Neural progenitor cell (in vitro differentiated cells): Measurements from ENCODE around the gene IL13RA2. TPM values are rescaled to one million over a fixed set of nuclear protein-coding genes. Genes with fewer than 3 reads are reported as not detected.

Experiments
- DNase-seq: peaks from one replicate; pipeline ENCODE4 v3.0.0-alpha.2; 2016; ENCODE audit warnings: low spot score
- H2AFZ ChIP-seq: fragments of 200-600 bp; sonication (generic); replicated peaks from 2 replicates; pipeline ENCODE4 v1.6.1; 2016; ENCODE audit warnings: antibody characterized with exemption
- H3F3A ChIP-seq: fragments of 200-600 bp; sonication (generic); 2 replicates; pipeline ENCODE4 v1.6.1; 2016; ENCODE audit warnings: antibody characterized with exemption, low read depth
- H3K27ac ChIP-seq: fragments of 200-600 bp; sonication (generic); 2 replicates; pipeline ENCODE4 v1.5.1; 2016; ENCODE audit warnings: mild to moderate bottlenecking
- H3K27me3 ChIP-seq: fragments of 200-600 bp; sonication (generic); 2 replicates; pipeline ENCODE4 v1.6.1; 2016; ENCODE audit warnings: mild to moderate bottlenecking, moderate library complexity
- H3K36me3 ChIP-seq: fragments of 200-600 bp; sonication (generic); 2 replicates; pipeline ENCODE4 v1.5.1; 2016
- H3K4me1 ChIP-seq: fragments of 200-600 bp; sonication (generic); 2 replicates; pipeline ENCODE4 v1.6.1; 2016; ENCODE audit warnings: mixed run types
- H3K4me2 ChIP-seq: fragments of 200-600 bp; sonication (generic); 2 replicates; pipeline ENCODE4 v1.6.1; 2016
- H3K4me3 ChIP-seq: fragments of 200-600 bp; sonication (generic); 2 replicates; pipeline ENCODE4 v1.5.1; 2016
- H3K79me2 ChIP-seq: fragments of 200-600 bp; sonication (generic); 2 replicates; pipeline ENCODE4 v1.6.1; 2016; ENCODE audit warnings: low read depth
- H3K9ac ChIP-seq: fragments of 200-600 bp; sonication (generic); 2 replicates; pipeline ENCODE4 v1.6.1; 2016
- H3K9me3 ChIP-seq: fragments of 200-600 bp; sonication (generic); 2 replicates; pipeline ENCODE4 v1.5.1; 2016; ENCODE audit warnings: low read depth
- H4K20me1 ChIP-seq: fragments of 200-600 bp; sonication (generic); 2 replicates; pipeline ENCODE4 v1.6.1; 2016; ENCODE audit warnings: low read depth
- H3K27ac Mint-ChIP-seq: 3 replicates; pipeline ENCODE4 v1.8.0; 2021; ENCODE audit warnings: mixed read lengths
- H3K27me3 Mint-ChIP-seq: 2 replicates; pipeline ENCODE4 v1.8.0; 2022; ENCODE audit warnings: low read depth, mild to moderate bottlenecking, inconsistent platforms, moderate library complexity, mixed read lengths; ENCODE audit not compliant: insufficient read depth
- H3K36me3 Mint-ChIP-seq: 3 replicates; pipeline ENCODE4 v1.8.0; 2021; ENCODE audit warnings: mixed read lengths
- H3K4me1 Mint-ChIP-seq: 3 replicates; pipeline ENCODE4 v1.8.0; 2021; ENCODE audit warnings: mixed read lengths
- H3K4me3 Mint-ChIP-seq: 3 replicates; pipeline ENCODE4 v1.8.0; 2021; ENCODE audit warnings: mild to moderate bottlenecking, moderate library complexity, mixed read lengths
- H3K9me3 Mint-ChIP-seq: 3 replicates; pipeline ENCODE4 v1.8.0; 2020; ENCODE audit warnings: mixed read lengths
- EZH2 ChIP-seq: fragments of 200-600 bp; sonication (generic); IDR thresholded peaks from 2 replicates; pipeline ENCODE4 v1.6.1; 2017; ENCODE audit warnings: antibody characterized with exemption, mild to moderate bottlenecking, moderate library complexity
- EZH2phosphoT487 ChIP-seq: fragments of 200-600 bp; sonication (generic); IDR thresholded peaks from 2 replicates; pipeline ENCODE4 v1.6.1; 2017; ENCODE audit warnings: antibody characterized with exemption
- total RNA-seq: library from RNA; depleted of rRNA; stranded (reverse); fragments of >200 nt; gene quantifications from 2 replicates; pipeline ENCODE4 v1.2.3, GENCODE V29; 2015; ENCODE audit warnings: low replicate concordance
- TF ChIP-seq, protein P1 (sequence below): fragments of 200-600 bp; sonication (generic); IDR thresholded peaks from 2 replicates; pipeline ENCODE4 v1.5.1; 2017; ENCODE audit warnings: antibody characterized with exemption, mild to moderate bottlenecking

The IL13RA2 gene
- total RNA-seq, 1 donor from 2014 or later: not detected

- DNase-seq: no peak
- Mint-ChIP-seq H3K4me1 (no peaks in the 10 kb centered on the region), H3K9me3 (peaks cover 3% of the 10 kb centered on the region), H3K27ac (no peak overlapping the region), H3K36me3 (no peaks in the 10 kb centered on the region), H3K27me3 (no peaks in the 10 kb centered on the region), H3K4me3 (no peak overlapping the region)
- H3K79me2 ChIP-seq: no peaks in the 10 kb centered on the region
- H2AFZ ChIP-seq: no peak overlapping the region
- H3K27me3 ChIP-seq: no peaks in the 10 kb centered on the region
- H3K4me1 ChIP-seq: no peaks in the 10 kb centered on the region
- H3K9me3 ChIP-seq: no peaks in the 10 kb centered on the region
- H3F3A ChIP-seq: no peaks in the 10 kb centered on the region
- no peak overlapping the region for H3K9ac ChIP-seq
- H3K4me2 ChIP-seq: no peak overlapping the region
- H3K27ac ChIP-seq: no peak overlapping the region
- no peak overlapping the region for H3K4me3 ChIP-seq
- TF ChIP-seq EZH2phosphoT487: no peak
- TF ChIP-seq, protein P1, sequence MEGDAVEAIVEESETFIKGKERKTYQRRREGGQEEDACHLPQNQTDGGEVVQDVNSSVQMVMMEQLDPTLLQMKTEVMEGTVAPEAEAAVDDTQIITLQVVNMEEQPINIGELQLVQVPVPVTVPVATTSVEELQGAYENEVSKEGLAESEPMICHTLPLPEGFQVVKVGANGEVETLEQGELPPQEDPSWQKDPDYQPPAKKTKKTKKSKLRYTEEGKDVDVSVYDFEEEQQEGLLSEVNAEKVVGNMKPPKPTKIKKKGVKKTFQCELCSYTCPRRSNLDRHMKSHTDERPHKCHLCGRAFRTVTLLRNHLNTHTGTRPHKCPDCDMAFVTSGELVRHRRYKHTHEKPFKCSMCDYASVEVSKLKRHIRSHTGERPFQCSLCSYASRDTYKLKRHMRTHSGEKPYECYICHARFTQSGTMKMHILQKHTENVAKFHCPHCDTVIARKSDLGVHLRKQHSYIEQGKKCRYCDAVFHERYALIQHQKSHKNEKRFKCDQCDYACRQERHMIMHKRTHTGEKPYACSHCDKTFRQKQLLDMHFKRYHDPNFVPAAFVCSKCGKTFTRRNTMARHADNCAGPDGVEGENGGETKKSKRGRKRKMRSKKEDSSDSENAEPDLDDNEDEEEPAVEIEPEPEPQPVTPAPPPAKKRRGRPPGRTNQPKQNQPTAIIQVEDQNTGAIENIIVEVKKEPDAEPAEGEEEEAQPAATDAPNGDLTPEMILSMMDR: no peak
- no peak for TF ChIP-seq EZH2
- no peaks in the 10 kb centered on the region for H3K36me3 ChIP-seq
- H4K20me1 ChIP-seq: no peaks in the 10 kb centered on the region
These were observed 17.5 kb downstream of the IL13RA2 start for GRCh38 chrX:114999906-115000305.

DNA sequence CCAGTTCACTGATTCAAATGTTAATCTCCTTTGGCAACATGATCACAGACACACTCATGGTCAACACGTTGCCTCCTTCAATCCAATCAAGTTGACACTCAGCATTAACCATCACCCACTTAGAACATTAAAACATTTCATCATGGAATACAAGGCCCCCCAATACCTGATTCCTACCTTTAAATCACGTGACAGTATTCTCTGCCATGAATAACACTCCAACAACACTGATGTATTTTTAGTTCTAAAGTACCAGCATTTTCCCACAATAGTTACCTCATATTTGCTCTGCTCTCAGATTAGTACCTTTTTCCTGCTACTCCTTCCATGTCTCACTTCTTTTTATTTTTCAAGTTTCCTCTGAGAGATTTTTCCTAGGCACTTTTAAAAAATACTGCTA lies 19.6 kb downstream of the IL13RA2 start:
- no peaks in the 10 kb centered on the region for H3K27me3 Mint-ChIP-seq
- no peak for DNase-seq
- no peak overlapping the region for H3K27ac Mint-ChIP-seq
- no peak overlapping the region for H2AFZ ChIP-seq
- TF ChIP-seq EZH2: no peak
- TF ChIP-seq, protein P1: no peak
- TF ChIP-seq EZH2phosphoT487: no peak
- H3K27me3 ChIP-seq: no peaks in the 10 kb centered on the region
- H3K36me3 Mint-ChIP-seq: no peaks in the 10 kb centered on the region
- H3K4me1 Mint-ChIP-seq: no peaks in the 10 kb centered on the region
- no peaks in the 10 kb centered on the region for H3K36me3 ChIP-seq
- no peak overlapping the region for H3K4me3 ChIP-seq
- H3K79me2 ChIP-seq: no peaks in the 10 kb centered on the region
- peaks cover 3% of the 10 kb centered on the region for H3K9me3 Mint-ChIP-seq
- no peak overlapping the region for H3K9ac ChIP-seq
- no peaks in the 10 kb centered on the region for H3K9me3 ChIP-seq
- no peak overlapping the region for H3K4me2 ChIP-seq
- no peaks in the 10 kb centered on the region for H3K4me1 ChIP-seq
- H3K4me3 Mint-ChIP-seq: no peak overlapping the region
- no peaks in the 10 kb centered on the region for H4K20me1 ChIP-seq
- H3F3A ChIP-seq: no peaks in the 10 kb centered on the region
- H3K27ac ChIP-seq: no peak overlapping the region

DNA sequence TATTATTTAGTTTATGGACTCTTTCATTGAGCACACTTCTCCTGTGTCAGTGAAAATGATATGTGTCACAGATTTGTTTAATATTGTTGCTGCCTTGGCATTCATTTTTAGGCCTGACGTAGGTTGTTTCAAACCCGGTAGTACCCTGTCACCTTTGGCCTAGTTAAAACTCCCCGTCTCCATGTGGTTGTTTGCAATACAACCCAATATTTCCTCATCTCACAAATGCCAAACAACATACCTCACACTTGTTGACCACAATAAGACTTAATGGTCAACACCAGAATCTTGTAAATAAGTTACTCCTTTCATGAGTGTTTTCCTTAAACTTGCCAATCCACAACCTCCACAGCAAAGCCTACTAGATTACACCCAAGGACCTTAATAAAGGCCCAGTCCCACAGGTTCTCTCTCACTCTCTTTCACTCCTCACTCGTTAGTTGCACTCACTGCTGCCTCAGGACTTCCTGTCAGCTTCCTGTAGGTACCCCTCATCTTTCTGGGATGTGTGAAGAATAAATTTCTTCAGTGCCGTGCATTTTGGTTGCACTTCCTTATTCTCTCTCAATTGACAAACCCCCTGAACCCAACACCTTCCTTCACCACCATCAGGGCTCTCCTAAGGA lies 31.3 kb downstream of the IL13RA2 start:
- no peaks in the 10 kb centered on the region for H3K79me2 ChIP-seq
- no peaks in the 10 kb centered on the region for H3K9me3 ChIP-seq
- no peak overlapping the region for H3K9ac ChIP-seq
- H3K27ac Mint-ChIP-seq: no peak overlapping the region
- TF ChIP-seq EZH2phosphoT487: no peak
- H3K4me1 ChIP-seq: no peaks in the 10 kb centered on the region
- H3K9me3 Mint-ChIP-seq: no peaks in the 10 kb centered on the region
- H3K4me1 Mint-ChIP-seq: no peaks in the 10 kb centered on the region
- H4K20me1 ChIP-seq: no peaks in the 10 kb centered on the region
- DNase-seq: no peak
- H3K27me3 Mint-ChIP-seq: no peaks in the 10 kb centered on the region
- H2AFZ ChIP-seq: peak overlapping the region; percentile 22
- no peaks in the 10 kb centered on the region for H3K36me3 ChIP-seq
- no peak overlapping the region for H3K27ac ChIP-seq
- H3K36me3 Mint-ChIP-seq: no peaks in the 10 kb centered on the region
- no peaks in the 10 kb centered on the region for H3F3A ChIP-seq
- H3K4me3 Mint-ChIP-seq: no peak overlapping the region
- no peak overlapping the region for H3K4me3 ChIP-seq
- H3K27me3 ChIP-seq: no peaks in the 10 kb centered on the region
- H3K4me2 ChIP-seq: no peak overlapping the region

DNA sequence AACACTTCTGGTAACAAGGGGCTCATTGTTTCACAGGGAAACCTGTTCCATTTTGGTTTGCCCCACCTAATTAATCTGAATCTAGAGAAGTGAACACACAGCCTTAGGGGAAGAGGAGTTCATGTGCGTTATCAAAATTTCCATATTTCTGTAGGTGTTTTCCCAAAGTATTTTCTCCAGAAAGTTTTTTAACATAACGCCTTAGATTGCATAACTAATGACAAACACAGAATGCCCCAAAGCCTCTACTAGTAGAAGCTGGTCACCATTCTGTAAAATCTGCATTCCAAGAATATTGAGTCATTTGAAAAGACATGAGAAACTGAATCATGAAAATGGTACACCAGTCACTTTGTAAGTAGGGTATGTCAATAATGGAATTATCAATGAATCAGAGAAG lies 41.1 kb downstream of the IL13RA2 start:
- peaks cover 3% of the 10 kb centered on the region for H3K27me3 Mint-ChIP-seq
- H3K27ac Mint-ChIP-seq: no peak overlapping the region
- no peak overlapping the region for H3K4me3 Mint-ChIP-seq
- Histone ChIP-seq H4K20me1 (no peaks in the 10 kb centered on the region), H3K27me3 (no peaks in the 10 kb centered on the region), H3K79me2 (no peaks in the 10 kb centered on the region), H3K9ac (no peak overlapping the region), H3F3A (no peaks in the 10 kb centered on the region), H3K4me3 (no peak overlapping the region), H3K4me2 (no peak overlapping the region), H3K27ac (no peak overlapping the region), H2AFZ (no peak overlapping the region), H3K4me1 (no peaks in the 10 kb centered on the region), H3K9me3 (no peaks in the 10 kb centered on the region), H3K36me3 (no peaks in the 10 kb centered on the region)
- TF ChIP-seq EZH2phosphoT487 (no peak), EZH2 (no peak)
- TF ChIP-seq, protein P1: no peak
- no peaks in the 10 kb centered on the region for H3K4me1 Mint-ChIP-seq
- DNase-seq: no peak
- H3K36me3 Mint-ChIP-seq: no peaks in the 10 kb centered on the region
- no peaks in the 10 kb centered on the region for H3K9me3 Mint-ChIP-seq
